HepG2 (cell line): ENCODE results near the gene JAKMIP3. TPM values are rescaled to one million over a fixed set of nuclear protein-coding genes. Genes with fewer than 3 reads are reported as not detected.
A peak's percentile ranks its signal among the peaks of the same experiment; 100 is the strongest.

Source experiments
- ATAC-seq: fragments of 200-7000 bp; cut with Tn5 transposase; 3 replicates; pipeline ENCODE4 v1.9.1; 2020; ENCODE audit warnings: mild to moderate bottlenecking, moderate library complexity
- BruUV-seq: library from RNA; stranded (reverse); fragments of 400-500 nt; replicated peaks from 2 replicates; lab custom pipeline; 2021; lab: Mats Ljungman, UMichigan
- CTCF ChIA-PET: fragments of 300-600 bp; formaldehyde crosslinking; extraction: SDS; loops from one replicate; lab custom pipeline; 2021; ENCODE audit warnings: low total read pairs, inconsistent platforms, low intra/inter-chr PET ratio; lab: Yijun Ruan, JAX
- POLR2A ChIA-PET: fragments of 350-600 bp; sonication (Branson Sonifier 250); formaldehyde crosslinking; loops from one replicate; lab custom pipeline; 2020; ENCODE audit warnings: antibody characterized with exemption, inconsistent platforms; lab: Yijun Ruan, JAX
- DNase-seq: peaks from one replicate; pipeline ENCODE4 v3.0.0-alpha.2; 2015; ENCODE audit warnings: low spot score
- FAIRE-seq: peaks from 3 replicates; lab custom pipeline; 2011; peaks lifted over from hg19 to GRCh38; lab: Jason Lieb, UNC
- H2AFZ ChIP-seq: one replicate; pipeline ENCODE4 v1.6.1; 2011; ENCODE audit warnings: low read length, inconsistent platforms
- H3K27ac ChIP-seq: fragments of 300-600 bp; 3 replicates; pipeline ENCODE4 v1.8.0; 2011; ENCODE audit warnings: mixed run types, mild to moderate bottlenecking, mixed read lengths, low read length, inconsistent platforms; ENCODE audit not compliant: insufficient read depth; ENCODE audit errors: extremely low read length
- H3K27me3 ChIP-seq, 2 experiments: fragments of 200-600 bp in 1 of 2; 2 replicates in 1 of 2; 3 replicates in 1 of 2; pipeline versions ENCODE4 v1.6.0 to v1.8.0; 2011; ENCODE audit warnings: low read length in 2 of 2, mild to moderate bottlenecking in 2 of 2, moderate library complexity in 2 of 2, inconsistent platforms in 1 of 2; ENCODE audit not compliant: insufficient read depth in 2 of 2, control insufficient read depth in 1 of 2
- H3K36me3 ChIP-seq, 2 experiments: fragments of 200-600 bp in 1 of 2; replicated peaks in 1 of 2; 2 replicates in 1 of 2; 3 replicates in 1 of 2; pipeline versions ENCODE4 v1.5.1 to v1.8.0; 2011; ENCODE audit warnings: low read length in 2 of 2, inconsistent platforms in 1 of 2; ENCODE audit not compliant: insufficient read depth in 2 of 2, control insufficient read depth in 1 of 2
- H3K4me1 ChIP-seq: 2 replicates; pipeline ENCODE4 v1.5.1; 2012; ENCODE audit warnings: low read length, inconsistent platforms; ENCODE audit not compliant: insufficient read depth
- H3K4me2 ChIP-seq: 2 replicates; pipeline ENCODE4 v1.6.0; 2011; ENCODE audit warnings: low read depth, low read length, inconsistent platforms
- H3K4me3 ChIP-seq, 3 experiments: fragments of 200-600 bp in 1 of 3; sonication (generic), shearing (Covaris generic) in 1 of 3; replicated peaks in 1 of 3; 2 replicates each; pipeline ENCODE4 v1.5.1; 2011 to 2016; ENCODE audit warnings: low read length in 3 of 3, inconsistent platforms in 2 of 3, low read depth in 2 of 3, mild to moderate bottlenecking in 2 of 3, control low read depth in 1 of 3, mixed read lengths in 1 of 3; ENCODE audit not compliant: insufficient read depth in 1 of 3
- H3K79me2 ChIP-seq: one replicate; pipeline ENCODE4 v1.6.1; 2011; ENCODE audit warnings: low read length, inconsistent platforms; ENCODE audit not compliant: insufficient read depth
- H3K9ac ChIP-seq: 2 replicates; pipeline ENCODE4 v1.6.0; 2011; ENCODE audit warnings: mild to moderate bottlenecking, low read depth, low read length, inconsistent platforms; ENCODE audit not compliant: insufficient read depth
- H3K9me3 ChIP-seq: 2 replicates; pipeline ENCODE4 v1.5.1; 2012; ENCODE audit warnings: mild to moderate bottlenecking, low read length
- H4K20me1 ChIP-seq: 2 replicates; pipeline ENCODE4 v1.6.0; 2011; ENCODE audit warnings: inconsistent platforms, mild to moderate bottlenecking, low read length, moderate library complexity; ENCODE audit not compliant: insufficient read depth
- CEBPB ChIP-seq: IDR thresholded peaks from 2 replicates; pipeline ENCODE4 v1.6.1; 2011; ENCODE audit warnings: low read depth, low read length, improper control_type of control experiment, borderline replicate concordance
- GZF1 ChIP-seq: sonication (generic); formaldehyde crosslinking; IDR thresholded peaks from 2 replicates; pipeline ENCODE4 v1.5.1; 2020; ENCODE audit warnings: mild to moderate bottlenecking, missing genetic modification reagents
- HNF4A ChIP-seq: sonication (generic); formaldehyde crosslinking; IDR thresholded peaks from 2 replicates; pipeline ENCODE4 v1.4.0; 2020; ENCODE audit warnings: missing genetic modification reagents
- ZNF646 ChIP-seq: sonication (generic); formaldehyde crosslinking; IDR thresholded peaks from 2 replicates; pipeline ENCODE4 v1.9.0; 2021; ENCODE audit warnings: mild to moderate bottlenecking, missing genetic modification reagents
- ZNF7 ChIP-seq: IDR thresholded peaks from 2 replicates; pipeline ENCODE4 v1.6.1; 2016; ENCODE audit warnings: missing biosample characterization, missing genetic modification reagents
- WGBS: methylation state at CpG from one replicate; pipeline ENCODE4 v1.1.6; 2017; ENCODE audit warnings: low lambda C conversion rate; 5-methylcytosine and 5-hydroxymethylcytosine counted together
- in situ Hi-C: cut with HindIII; loops from 2 replicates; pipeline ENCODE4 v1.10.0; 2017; ENCODE audit warnings: low pct_unique_long_range_greater_than_20kb; ENCODE audit not compliant: extremely low pct_ligation_motif_present
- intact Hi-C: fragments of 100-400 bp; cut with micrococcal nuclease; formaldehyde crosslinking; loops from one replicate; pipeline ENCODE4 v1.10.0; 2022; ENCODE audit not compliant: unreplicated experiment
- polyA plus RNA-seq, 8 experiments: library from polyadenylated mRNA; depleted of rRNA in 3 of 8; stranded (reverse) in 7 of 8; unstranded in 1 of 8; fragments of >200 nt; fragmentation: Illumina TruSeq in 4 of 8; extraction: Trizol in 4 of 8; gene quantifications; 2 replicates each; pipeline versions ENCODE4 v1.2.1 to v1.2.3, GENCODE V29; 2011 to 2016; ENCODE audit warnings: low read depth in 4 of 8, missing spikeins in 1 of 8, mixed read lengths in 1 of 8; ENCODE audit not compliant: insufficient read depth in 1 of 8
- total RNA-seq, 5 experiments: library from RNA; depleted of rRNA; stranded (reverse); fragments of >200 nt; fragmentation: Illumina TruSeq; extraction: Trizol; gene quantifications; 2 replicates each; pipeline ENCODE4 v1.2.3, GENCODE V29; 2016; ENCODE audit warnings: low read depth in 1 of 5

Gene JAKMIP3
- total and polyA plus RNA-seq, 2 of the 13 experiments (the other 11 are each of a cell fraction or from before 2014, with no cell fraction given) = 0.03 to 0.11 TPM

GRCh38 chr10:132075909-132076577 lies 10.3 kb downstream of the JAKMIP3 start:
- Histone ChIP-seq H3K9ac (no peak overlapping the region), H3K27ac (no peak overlapping the region), H3K79me2 (no peaks in the 10 kb centered on the region), H3K9me3 (no peaks in the 10 kb centered on the region), H3K36me3 (no peaks in the 10 kb centered on the region), H4K20me1 (no peaks in the 10 kb centered on the region), H3K4me3 (no peak overlapping the region), H2AFZ (no peak overlapping the region), H3K27me3 (no peaks in the 10 kb centered on the region; a peak in 1 of 5 replicates), H3K4me2 (no peak overlapping the region), H3K4me1 (peaks cover 10% of the 10 kb centered on the region)
- ChIA-PET CTCF (no interaction called here), POLR2A (no interaction called here)
- in situ Hi-C loops (no loop called here), intact Hi-C loops (no loop called here)
- TF ChIP-seq ZNF646 (CRISPR knock-in tag) = peak; percentile 30; the same call in 1 of the 2 replicates
- TF ChIP-seq CEBPB = peak; percentile 51; the same call in 1 of the 2 replicates
- no peak for TF ChIP-seq GZF1 (CRISPR knock-in tag)
- TF ChIP-seq ZNF7 (CRISPR knock-in tag) = peak; percentile 39; the same call in 1 of the 2 replicates
- TF ChIP-seq HNF4A (CRISPR knock-in tag) = 0 out of 2 replicates have a peak, but pooled peaks have one; percentile 12
- no peak for DNase-seq
- BruUV-seq = no TSS peak
- FAIRE-seq = no peak
- ATAC-seq = peak; percentile 29; the same call in 1 of the 3 replicates
- 30% methylated on average over 17 of the region's 17 CpGs for WGBS
